Astrocyte of the cerebellum (primary cell): ENCODE results near the gene AGRP.

Experiments
- DNase-seq: peaks from one replicate; pipeline ENCODE4 v3.0.0-alpha.2; 2011; ENCODE audit warnings: low read depth
- H3K4me3 ChIP-seq: 2 replicates; pipeline ENCODE4 v1.5.1; 2011; ENCODE audit warnings: mild to moderate bottlenecking, low read depth, low read length, moderate library complexity
- in situ Hi-C: cut with HindIII; loops from 2 replicates; pipeline ENCODE4 v1.10.0; 2017; ENCODE audit warnings: low sequenced_read_pairs
- TF ChIP-seq, protein P1 (sequence below): IDR thresholded peaks from 2 replicates; pipeline ENCODE4 v1.5.1; 2012; ENCODE audit warnings: low read length, low read depth, moderate library complexity, mild to moderate bottlenecking; ENCODE audit errors: missing control alignments

The AGRP gene

DNA sequence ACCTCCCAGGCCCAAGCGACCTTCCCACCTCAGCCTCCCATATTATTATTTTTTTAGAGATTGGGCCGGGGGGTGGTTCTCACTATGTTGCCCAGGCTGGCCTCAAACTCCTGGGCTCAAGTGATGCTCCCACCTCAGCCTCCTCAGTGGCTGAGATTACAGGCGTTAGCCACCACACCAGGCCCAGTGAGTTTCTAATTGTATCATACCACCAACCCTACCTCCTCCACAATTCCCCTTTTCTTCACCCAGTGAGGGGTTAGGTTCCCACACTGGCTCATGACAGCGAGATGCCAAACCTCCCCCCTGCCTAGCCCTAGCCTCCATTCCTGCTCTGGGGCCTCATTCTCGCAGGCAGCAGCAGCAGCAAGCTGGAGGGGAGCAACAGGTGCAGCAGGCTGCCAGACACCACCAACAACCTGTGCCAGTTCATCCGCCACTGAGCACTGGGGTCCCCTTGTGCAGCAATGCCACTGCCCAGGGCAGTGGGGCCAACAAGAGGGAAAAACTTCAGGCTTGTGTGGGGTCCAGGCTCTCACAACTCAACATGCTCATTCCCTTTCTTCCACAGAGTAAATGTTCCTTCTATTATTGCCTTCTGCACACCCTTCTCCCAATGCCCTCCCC lies 11.5 kb downstream of the AGRP start:
- in situ Hi-C loops = no loop called here
- TF ChIP-seq, protein P1, sequence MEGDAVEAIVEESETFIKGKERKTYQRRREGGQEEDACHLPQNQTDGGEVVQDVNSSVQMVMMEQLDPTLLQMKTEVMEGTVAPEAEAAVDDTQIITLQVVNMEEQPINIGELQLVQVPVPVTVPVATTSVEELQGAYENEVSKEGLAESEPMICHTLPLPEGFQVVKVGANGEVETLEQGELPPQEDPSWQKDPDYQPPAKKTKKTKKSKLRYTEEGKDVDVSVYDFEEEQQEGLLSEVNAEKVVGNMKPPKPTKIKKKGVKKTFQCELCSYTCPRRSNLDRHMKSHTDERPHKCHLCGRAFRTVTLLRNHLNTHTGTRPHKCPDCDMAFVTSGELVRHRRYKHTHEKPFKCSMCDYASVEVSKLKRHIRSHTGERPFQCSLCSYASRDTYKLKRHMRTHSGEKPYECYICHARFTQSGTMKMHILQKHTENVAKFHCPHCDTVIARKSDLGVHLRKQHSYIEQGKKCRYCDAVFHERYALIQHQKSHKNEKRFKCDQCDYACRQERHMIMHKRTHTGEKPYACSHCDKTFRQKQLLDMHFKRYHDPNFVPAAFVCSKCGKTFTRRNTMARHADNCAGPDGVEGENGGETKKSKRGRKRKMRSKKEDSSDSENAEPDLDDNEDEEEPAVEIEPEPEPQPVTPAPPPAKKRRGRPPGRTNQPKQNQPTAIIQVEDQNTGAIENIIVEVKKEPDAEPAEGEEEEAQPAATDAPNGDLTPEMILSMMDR = no peak
- DNase-seq = no peak
- H3K4me3 ChIP-seq = no peak overlapping the region

DNA sequence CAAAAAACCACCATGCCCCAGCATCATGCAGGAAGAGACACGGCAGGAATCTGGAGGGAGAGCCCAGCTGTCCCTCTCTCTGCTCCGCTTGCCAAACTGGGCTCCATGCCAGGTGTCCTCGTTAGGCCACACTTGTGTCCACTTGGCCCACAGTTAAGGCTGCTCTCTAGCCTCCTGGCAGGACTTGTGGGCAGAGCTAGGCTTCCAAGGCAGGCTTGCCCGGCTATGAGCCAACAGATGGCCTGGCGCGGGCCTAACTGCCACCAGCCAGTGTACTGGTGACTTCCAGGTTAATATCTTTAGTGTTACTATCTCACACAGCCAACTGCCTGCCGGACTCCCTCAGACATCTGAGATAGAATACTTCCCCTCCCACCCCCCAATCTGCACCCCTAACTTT lies 13.0 kb downstream of the AGRP start:
- no peak overlapping the region for H3K4me3 ChIP-seq
- DNase-seq = no peak
- TF ChIP-seq, protein P1 = no peak
- in situ Hi-C loops = no loop called here

DNA sequence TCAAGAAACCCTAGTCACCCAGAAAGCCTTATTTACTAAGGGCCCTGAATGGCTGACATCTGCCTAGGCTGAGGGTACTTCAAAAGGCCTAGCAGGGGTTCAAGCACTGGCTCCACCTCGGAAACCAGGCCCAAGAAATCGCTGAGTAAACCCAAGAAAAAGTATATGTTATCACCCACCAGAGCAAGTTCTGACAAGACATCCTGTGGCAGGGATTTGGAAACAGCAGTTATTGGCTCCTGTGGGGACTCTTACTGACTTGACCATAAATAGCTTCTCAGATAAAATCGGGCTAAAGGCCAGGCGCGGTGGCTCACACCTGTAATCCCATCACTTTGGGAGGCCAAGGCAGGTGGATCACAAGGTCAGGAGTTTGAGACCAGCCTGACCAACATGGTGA lies 14.6 kb downstream of the AGRP start:
- TF ChIP-seq, protein P1 = no peak
- H3K4me3 ChIP-seq = no peak overlapping the region
- in situ Hi-C loops = no loop called here
- no peak for DNase-seq

- in situ Hi-C loops = no loop called here
- DNase-seq = no peak
- H3K4me3 ChIP-seq = no peak overlapping the region
- TF ChIP-seq, protein P1 = no peak
Measured at GRCh38 chr16:67466581-67466980, 16.8 kb downstream of the AGRP start.

- in situ Hi-C loops = no loop called here
- no peak overlapping the region for H3K4me3 ChIP-seq
- DNase-seq = no peak
- TF ChIP-seq, protein P1 = no peak
Measured at GRCh38 chr16:67464565-67464964, 18.8 kb downstream of the AGRP start.

- TF ChIP-seq, protein P1 = no peak
Measured at GRCh38 chr16:67463691-67464090, 19.7 kb downstream of the AGRP start.

More at GRCh38 chr16:67463691-67464090, 19.7 kb downstream of the AGRP start:
- in situ Hi-C loops = no loop called here
- no peak for DNase-seq
- no peak overlapping the region for H3K4me3 ChIP-seq
